Activated CD4-positive, alpha-beta T cell treated with anti-CD3 and anti-CD28 coated beads, Interleukin-2, amount 50 U/mL, for 48 hours (primary cell): ENCODE results near the gene TMA7B.

Experiments
- DNase-seq, 2 experiments: peaks; one replicate each; pipeline ENCODE4 v3.0.0-alpha.2; 2020

TMA7B gene

GRCh38 chr22:39959640-39960447 lies at the start of gene TMA7B:
Gene TMA7B (plus strand): TSS chr22:39960397. CDS start chr22:39964375, 3,978 bp downstream.
- DNase-seq, result peak in 1 of 2 experiments; percentile 46

GRCh38 chr22:39910876-39911613 lies 49.2 kb upstream of the TMA7B start:
- no peak for DNase-seq

GRCh38 chr22:39913321-39913720 lies 46.9 kb upstream of the TMA7B start:
- peak in 1 of 2 experiments; percentile 22 for DNase-seq

- DNase-seq, result no peak
Observed at GRCh38 chr22:39913886-39914285, 46.3 kb upstream of the TMA7B start.

- no peak for DNase-seq
Observed at GRCh38 chr22:39914584-39914983, 45.6 kb upstream of the TMA7B start.

- DNase-seq, result no peak
Observed at GRCh38 chr22:39915295-39915726, 44.9 kb upstream of the TMA7B start.

GRCh38 chr22:39916496-39916895 lies 43.7 kb upstream of the TMA7B start:
- DNase-seq, result no peak

- DNase-seq, result no peak
Observed at GRCh38 chr22:39917197-39917643, 43.0 kb upstream of the TMA7B start.

- no peak for DNase-seq
Observed at GRCh38 chr22:39917776-39918495, 42.3 kb upstream of the TMA7B start.

GRCh38 chr22:39920134-39920743 lies 40.0 kb upstream of the TMA7B start:
- DNase-seq, result peak; percentile 70 to 78

- DNase-seq, result peak in 1 of 2 experiments; percentile 3
Observed at GRCh38 chr22:39923696-39924095, 36.5 kb upstream of the TMA7B start.

- DNase-seq, result peak in 1 of 2 experiments; percentile 6
Observed at GRCh38 chr22:39924286-39924685, 35.9 kb upstream of the TMA7B start.

- peak in 1 of 2 experiments; percentile 23 for DNase-seq
Observed at GRCh38 chr22:39925273-39925672, 34.9 kb upstream of the TMA7B start.

- DNase-seq, result peak in 1 of 2 experiments; percentile 21
Observed at GRCh38 chr22:39925909-39926679, 34.1 kb upstream of the TMA7B start.

GRCh38 chr22:39926753-39927152 lies 33.4 kb upstream of the TMA7B start:
- no peak for DNase-seq

GRCh38 chr22:39927544-39927943 lies 32.7 kb upstream of the TMA7B start:
- peak in 1 of 2 experiments; percentile 62 for DNase-seq

- no peak for DNase-seq
Observed at GRCh38 chr22:39928536-39929520, 31.4 kb upstream of the TMA7B start.

- DNase-seq, result no peak
Observed at GRCh38 chr22:39931251-39931650, 28.9 kb upstream of the TMA7B start.

GRCh38 chr22:39932166-39932565 lies 28.0 kb upstream of the TMA7B start:
- DNase-seq, result no peak

- peak; percentile 73 to 74 for DNase-seq
Observed at GRCh38 chr22:39932918-39933649, 27.1 kb upstream of the TMA7B start.
